ENCODE results near the gene DUSP19.

Gene DUSP19

DNA sequence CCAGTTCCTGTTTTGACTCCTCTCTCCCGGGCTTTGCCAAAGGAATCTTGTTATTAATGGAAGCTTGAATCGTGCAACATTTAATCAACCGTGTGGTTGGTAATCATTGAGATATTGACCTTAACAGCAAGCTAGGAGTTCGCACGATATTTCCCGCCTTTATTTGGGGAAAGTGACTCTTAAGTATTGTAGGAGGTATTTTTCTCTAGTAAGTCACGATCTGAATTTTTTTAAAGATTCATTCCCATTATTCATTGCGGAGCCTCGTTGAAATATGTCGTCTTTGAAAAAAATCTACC lies 46.4 kb downstream of the DUSP19 start:
- H3K27ac ChIP-seq (ENCODE audit: insufficient read depth, low read depth, low read length, poor library complexity, severe bottlenecking): peak overlapping the region; percentile 85
- peak overlapping the region; percentile 80 for H3K4me3 ChIP-seq (ENCODE audit: insufficient read depth, low read depth, low read length)
- peaks cover 3% of the 10 kb centered on the region for H3K36me3 ChIP-seq (ENCODE audit: control insufficient read depth, insufficient read depth, low read length)
- H3K4me1 ChIP-seq (ENCODE audit: control insufficient read depth, insufficient read depth, low read length): no peaks in the 10 kb centered on the region
- whole genome bisulfite sequencing, 2 experiments: 1% methylated on average over 10 of the region's 10 CpGs
- no peaks in the 10 kb centered on the region for H3K9me3 ChIP-seq (ENCODE audit: control insufficient read depth, low read length)
- no peaks in the 10 kb centered on the region for H3K27me3 ChIP-seq (ENCODE audit: control insufficient read depth, insufficient read depth, low read length, poor library complexity, severe bottlenecking)

DNA sequence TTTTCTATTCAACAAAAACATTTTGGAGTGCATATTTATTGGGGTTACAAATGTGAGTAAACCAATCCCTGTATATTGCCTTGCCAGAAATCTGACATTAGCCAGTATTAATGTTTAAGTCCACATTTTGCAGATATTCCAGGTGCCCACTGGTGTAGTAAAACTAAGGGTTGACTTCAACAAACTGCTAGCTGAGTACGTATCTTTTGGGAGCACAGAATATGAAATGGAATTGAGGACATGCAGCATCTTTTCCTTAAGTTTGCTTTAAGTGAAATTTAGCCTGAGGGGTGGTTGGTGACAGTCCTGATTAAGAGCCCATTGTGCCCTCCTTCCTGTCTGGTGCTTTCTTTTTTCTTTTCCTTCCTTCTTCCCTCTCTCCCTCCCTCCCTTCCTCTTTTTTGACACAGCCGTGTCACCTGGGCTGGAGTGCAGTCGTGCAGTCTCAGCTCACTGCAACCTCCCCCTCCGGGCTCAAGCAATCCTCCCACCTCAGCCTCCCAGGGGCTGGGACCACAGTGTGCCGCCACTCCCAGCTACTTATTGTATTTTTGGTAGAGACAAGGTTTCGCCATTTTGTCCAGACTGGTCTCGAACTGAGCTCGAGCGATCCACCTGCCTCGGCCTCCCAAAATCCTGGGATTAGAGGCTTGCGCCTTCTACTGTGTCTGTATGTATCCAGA lies 47.3 kb downstream of the DUSP19 start:
- H3K27me3 ChIP-seq (ENCODE audit: control insufficient read depth, insufficient read depth, low read length, poor library complexity, severe bottlenecking): no peaks in the 10 kb centered on the region
- peaks cover 3% of the 10 kb centered on the region for H3K36me3 ChIP-seq (ENCODE audit: control insufficient read depth, insufficient read depth, low read length)
- no peak overlapping the region for H3K27ac ChIP-seq (ENCODE audit: insufficient read depth, low read depth, low read length, poor library complexity, severe bottlenecking)
- peak overlapping the region; percentile 80 for H3K4me3 ChIP-seq (ENCODE audit: insufficient read depth, low read depth, low read length)
- no peaks in the 10 kb centered on the region for H3K4me1 ChIP-seq (ENCODE audit: control insufficient read depth, insufficient read depth, low read length)
- no peaks in the 10 kb centered on the region for H3K9me3 ChIP-seq (ENCODE audit: control insufficient read depth, low read length)
- WGBS, 2 experiments: 73 to 76% methylated on average over 11 of the region's 11 CpGs

GRCh38 chr2:183126635-183127034 lies 48.1 kb downstream of the DUSP19 start:
- WGBS, 2 experiments: 100% methylated on average over 1 of the region's 2 CpGs; no CpG with 5 or more reads in 1 of the 2 experiments
- Histone ChIP-seq H3K4me1 (ENCODE audit: control insufficient read depth, insufficient read depth, low read length) (no peaks in the 10 kb centered on the region), H3K9me3 (ENCODE audit: control insufficient read depth, low read length) (no peaks in the 10 kb centered on the region), H3K27me3 (ENCODE audit: control insufficient read depth, insufficient read depth, low read length, poor library complexity, severe bottlenecking) (no peaks in the 10 kb centered on the region), H3K4me3 (ENCODE audit: insufficient read depth, low read depth, low read length) (no peak overlapping the region), H3K27ac (ENCODE audit: insufficient read depth, low read depth, low read length, poor library complexity, severe bottlenecking) (no peak overlapping the region), H3K36me3 (ENCODE audit: control insufficient read depth, insufficient read depth, low read length) (peaks cover 3% of the 10 kb centered on the region)

GRCh38 chr2:183134016-183134415 lies 55.5 kb downstream of the DUSP19 start:
- Histone ChIP-seq H3K4me3 (ENCODE audit: insufficient read depth, low read depth, low read length) (no peak overlapping the region), H3K27ac (ENCODE audit: insufficient read depth, low read depth, low read length, poor library complexity, severe bottlenecking) (no peak overlapping the region), H3K9me3 (ENCODE audit: control insufficient read depth, low read length) (no peaks in the 10 kb centered on the region), H3K4me1 (ENCODE audit: control insufficient read depth, insufficient read depth, low read length) (no peaks in the 10 kb centered on the region), H3K27me3 (ENCODE audit: control insufficient read depth, insufficient read depth, low read length, poor library complexity, severe bottlenecking) (no peaks in the 10 kb centered on the region), H3K36me3 (ENCODE audit: control insufficient read depth, insufficient read depth, low read length) (peaks cover 4% of the 10 kb centered on the region)
- 97% methylated on average over 2 of the region's 2 CpGs; no CpG with 5 or more reads in 1 of the 2 experiments for WGBS, 2 experiments

GRCh38 chr2:183148955-183149354 lies 70.4 kb downstream of the DUSP19 start:
- peaks cover 21% of the 10 kb centered on the region for H3K36me3 ChIP-seq (ENCODE audit: control insufficient read depth, insufficient read depth, low read length)

GRCh38 chr2:183149489-183149888 lies 70.9 kb downstream of the DUSP19 start:
- Histone ChIP-seq H3K36me3 (ENCODE audit: control insufficient read depth, insufficient read depth, low read length) (peaks cover 16% of the 10 kb centered on the region), H3K9me3 (ENCODE audit: control insufficient read depth, low read length) (no peaks in the 10 kb centered on the region)

More at GRCh38 chr2:183148955-183149354, 70.4 kb downstream of the DUSP19 start:
- Histone ChIP-seq H3K27ac (ENCODE audit: insufficient read depth, low read depth, low read length, poor library complexity, severe bottlenecking) (no peak overlapping the region), H3K9me3 (ENCODE audit: control insufficient read depth, low read length) (no peaks in the 10 kb centered on the region), H3K4me1 (ENCODE audit: control insufficient read depth, insufficient read depth, low read length) (no peaks in the 10 kb centered on the region), H3K27me3 (ENCODE audit: control insufficient read depth, insufficient read depth, low read length, poor library complexity, severe bottlenecking) (no peaks in the 10 kb centered on the region), H3K4me3 (ENCODE audit: insufficient read depth, low read depth, low read length) (no peak overlapping the region)
- 100% methylated on average over 1 of the region's 1 CpG; no CpG with 5 or more reads in 1 of the 2 experiments for WGBS, 2 experiments

More at GRCh38 chr2:183149489-183149888, 70.9 kb downstream of the DUSP19 start:
- no peak overlapping the region for H3K4me3 ChIP-seq (ENCODE audit: insufficient read depth, low read depth, low read length)
- 80 to 89% methylated on average over 1 of the region's 2 CpGs for WGBS, 2 experiments
- H3K4me1 ChIP-seq (ENCODE audit: control insufficient read depth, insufficient read depth, low read length): no peaks in the 10 kb centered on the region
- no peak overlapping the region for H3K27ac ChIP-seq (ENCODE audit: insufficient read depth, low read depth, low read length, poor library complexity, severe bottlenecking)
- no peaks in the 10 kb centered on the region for H3K27me3 ChIP-seq (ENCODE audit: control insufficient read depth, insufficient read depth, low read length, poor library complexity, severe bottlenecking)

All from ectodermal cell (in vitro differentiated cells).